VCaP (cell line): ENCODE data around the gene IPO13.
A peak's percentile ranks its signal among the peaks of the same experiment; 100 is the strongest.

ENCODE experiments used
- H3K27ac ChIP-seq: fragments of 450-650 bp; 2 replicates; pipeline ENCODE4 v1.5.1; 2017
- CTCF ChIP-seq: fragments of 450-650 bp; conservative IDR thresholded peaks from 2 replicates; pipeline ENCODE4 v1.5.1; 2017; ENCODE audit warnings: mild to moderate bottlenecking, moderate library complexity

The IPO13 gene

GRCh38 chr1:43994794-43995790, 48.3 kb downstream of the IPO13 start:
- no peak overlapping the region for H3K27ac ChIP-seq
- TF ChIP-seq CTCF: peak; percentile 32

- no peak overlapping the region for H3K27ac ChIP-seq
- no peak for TF ChIP-seq CTCF
Measured at GRCh38 chr1:43995984-43996732, 49.4 kb downstream of the IPO13 start.

GRCh38 chr1:43996733-43997115, 50.0 kb downstream of the IPO13 start:
- no peak overlapping the region for H3K27ac ChIP-seq
- TF ChIP-seq CTCF: no peak

GRCh38 chr1:43997295-43997999, 50.7 kb downstream of the IPO13 start:
- no peak for TF ChIP-seq CTCF
- H3K27ac ChIP-seq: no peak overlapping the region

- TF ChIP-seq CTCF: no peak
- H3K27ac ChIP-seq: no peak overlapping the region
Measured at GRCh38 chr1:43998000-43998378, 51.2 kb downstream of the IPO13 start.

GRCh38 chr1:43999455-43999854, 52.7 kb downstream of the IPO13 start:
- TF ChIP-seq CTCF: no peak
- no peak overlapping the region for H3K27ac ChIP-seq
